Breast epithelium (tissue), 3 donors: Measurements from ENCODE around the gene SDS.

Experiments used
- POLR2A ChIP-seq: fragments of 450-650 bp; IDR thresholded peaks from one replicate; pipeline ENCODE4 v1.6.1; 2016; ENCODE audit warnings: antibody characterized with exemption, mild to moderate bottlenecking, moderate library complexity
- POLR2AphosphoS5 ChIP-seq, 3 donors: sonication (generic); formaldehyde crosslinking; IDR thresholded peaks; one replicate each; pipeline ENCODE4 v1.6.1; 2017; ENCODE audit warnings: antibody characterized with exemption in 3 of 3
- TF ChIP-seq, protein P1 (sequence below), 3 donors: fragments of 450-650 bp; IDR thresholded peaks; one replicate each; pipeline ENCODE4 v1.5.1; 2016 to 2017; ENCODE audit warnings: antibody characterized with exemption in 3 of 3, mild to moderate bottlenecking in 3 of 3, moderate library complexity in 3 of 3

DNA sequence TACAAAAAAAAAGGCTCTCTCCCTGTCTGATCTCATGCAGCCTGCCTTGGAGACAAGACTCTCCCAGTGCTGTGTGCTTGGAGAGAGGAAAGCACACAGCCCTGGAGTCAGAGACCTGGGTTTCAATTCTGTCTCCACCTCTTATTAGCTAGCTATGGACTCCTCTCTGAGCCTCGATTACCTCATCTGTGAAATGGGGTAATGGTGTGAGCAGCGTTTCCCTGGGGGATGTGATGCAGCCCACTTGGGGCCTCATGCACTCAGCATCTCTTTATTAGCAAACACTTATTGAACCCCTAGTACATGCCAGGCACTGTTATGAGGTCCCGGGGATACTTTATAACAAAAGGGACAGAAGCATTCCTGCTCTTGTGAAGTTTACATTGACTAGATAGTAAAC is 12.5 kb downstream of the SDS start:
- TF ChIP-seq, protein P1, sequence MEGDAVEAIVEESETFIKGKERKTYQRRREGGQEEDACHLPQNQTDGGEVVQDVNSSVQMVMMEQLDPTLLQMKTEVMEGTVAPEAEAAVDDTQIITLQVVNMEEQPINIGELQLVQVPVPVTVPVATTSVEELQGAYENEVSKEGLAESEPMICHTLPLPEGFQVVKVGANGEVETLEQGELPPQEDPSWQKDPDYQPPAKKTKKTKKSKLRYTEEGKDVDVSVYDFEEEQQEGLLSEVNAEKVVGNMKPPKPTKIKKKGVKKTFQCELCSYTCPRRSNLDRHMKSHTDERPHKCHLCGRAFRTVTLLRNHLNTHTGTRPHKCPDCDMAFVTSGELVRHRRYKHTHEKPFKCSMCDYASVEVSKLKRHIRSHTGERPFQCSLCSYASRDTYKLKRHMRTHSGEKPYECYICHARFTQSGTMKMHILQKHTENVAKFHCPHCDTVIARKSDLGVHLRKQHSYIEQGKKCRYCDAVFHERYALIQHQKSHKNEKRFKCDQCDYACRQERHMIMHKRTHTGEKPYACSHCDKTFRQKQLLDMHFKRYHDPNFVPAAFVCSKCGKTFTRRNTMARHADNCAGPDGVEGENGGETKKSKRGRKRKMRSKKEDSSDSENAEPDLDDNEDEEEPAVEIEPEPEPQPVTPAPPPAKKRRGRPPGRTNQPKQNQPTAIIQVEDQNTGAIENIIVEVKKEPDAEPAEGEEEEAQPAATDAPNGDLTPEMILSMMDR (IDR thresholded peaks at IDR 0.05): no peak
- TF ChIP-seq POLR2AphosphoS5 (IDR thresholded peaks at IDR 0.05) (no peak), POLR2A (no peak)
